Activated CD4-positive, alpha-beta memory T cell treated with anti-CD3 and anti-CD28 coated beads, Interleukin-2, amount 10 ng/mL, durations not matched to agents 7 days and 5 days (primary cell): ENCODE results near the gene WIPF1. TPM values are rescaled to one million over a fixed set of nuclear protein-coding genes. Genes with fewer than 3 reads are reported as not detected.

Experiments
- CTCF ChIA-PET: fragments of 350-600 bp; sonication (Branson Sonifier 250); formaldehyde crosslinking; loops from one replicate; lab custom pipeline; 2021; ENCODE audit warnings: antibody characterized with exemption, inconsistent platforms; lab: Charles Lee
- POLR2A ChIA-PET: fragments of 350-600 bp; sonication (Branson Sonifier 250); formaldehyde crosslinking; loops from one replicate; lab custom pipeline; 2021; ENCODE audit warnings: antibody characterized with exemption; lab: Charles Lee
- DNase-seq: peaks from one replicate; pipeline ENCODE4 v3.0.0-alpha.2; 2020
- H3K27ac Mint-ChIP-seq: one replicate; pipeline ENCODE4 v1.8.0; 2021; ENCODE audit warnings: mild to moderate bottlenecking, mixed read lengths
- H3K27me3 Mint-ChIP-seq: one replicate; pipeline ENCODE4 v1.8.0; 2021; ENCODE audit warnings: mixed read lengths
- H3K36me3 Mint-ChIP-seq: one replicate; pipeline ENCODE4 v1.8.0; 2021; ENCODE audit warnings: low read depth, mixed read lengths
- H3K4me1 Mint-ChIP-seq: one replicate; pipeline ENCODE4 v1.8.0; 2021; ENCODE audit warnings: mixed read lengths
- H3K4me3 Mint-ChIP-seq: one replicate; pipeline ENCODE4 v1.8.0; 2021; ENCODE audit warnings: mild to moderate bottlenecking, mixed read lengths
- H3K9me3 Mint-ChIP-seq: one replicate; pipeline ENCODE4 v1.8.0; 2021; ENCODE audit warnings: mixed read lengths
- total RNA-seq, 2 experiments: library from RNA; stranded (reverse); gene quantifications; one replicate each; pipeline ENCODE4 v1.2.3, GENCODE V29; 2021

Gene WIPF1
- total RNA-seq, 2 experiments from 2014 or later: 574 to 590 TPM

DNA sequence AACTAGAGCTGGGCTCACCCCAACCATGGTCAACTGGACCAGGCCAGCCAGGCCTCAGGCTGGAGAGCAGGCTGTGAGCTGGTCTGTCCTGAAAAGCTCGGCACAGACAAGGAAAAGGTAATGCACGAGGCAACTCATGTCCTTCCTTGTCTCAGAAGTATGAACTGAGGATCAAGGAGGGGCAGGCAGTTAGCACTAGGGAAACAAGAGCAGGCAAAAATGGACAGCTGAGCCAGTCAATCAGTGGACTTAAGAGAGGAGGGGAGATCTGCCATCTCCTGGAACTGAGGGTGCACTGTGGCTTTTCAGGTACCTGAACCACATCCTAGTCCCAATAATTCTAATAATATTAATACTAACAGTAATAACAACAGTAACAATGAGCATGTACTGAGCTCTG lies 20.6 kb upstream of the WIPF1 start:
- no peaks in the 10 kb centered on the region for H3K27me3 Mint-ChIP-seq
- peak overlapping the region; percentile 51 for H3K4me3 Mint-ChIP-seq
- peaks cover 78% of the 10 kb centered on the region for H3K4me1 Mint-ChIP-seq
- no peak for DNase-seq
- CTCF ChIA-PET: interaction anchor here (0.8 to 2.4 kb wide), 4 partner anchors 10 to 64 kb away, joined by 3 to 13 read pairs (median 4); no protein-coding TSS in a partner anchor
- peaks cover 75% of the 10 kb centered on the region for H3K36me3 Mint-ChIP-seq
- POLR2A ChIA-PET: interaction anchor here (0.8 to 17.1 kb wide), 10 partner anchors 9 to 550 kb away, joined by 3 to 444 read pairs (median 4); partner anchors contain the start of gene WIPF1
- H3K27ac Mint-ChIP-seq: peak overlapping the region; percentile 90
- no peaks in the 10 kb centered on the region for H3K9me3 Mint-ChIP-seq

DNA sequence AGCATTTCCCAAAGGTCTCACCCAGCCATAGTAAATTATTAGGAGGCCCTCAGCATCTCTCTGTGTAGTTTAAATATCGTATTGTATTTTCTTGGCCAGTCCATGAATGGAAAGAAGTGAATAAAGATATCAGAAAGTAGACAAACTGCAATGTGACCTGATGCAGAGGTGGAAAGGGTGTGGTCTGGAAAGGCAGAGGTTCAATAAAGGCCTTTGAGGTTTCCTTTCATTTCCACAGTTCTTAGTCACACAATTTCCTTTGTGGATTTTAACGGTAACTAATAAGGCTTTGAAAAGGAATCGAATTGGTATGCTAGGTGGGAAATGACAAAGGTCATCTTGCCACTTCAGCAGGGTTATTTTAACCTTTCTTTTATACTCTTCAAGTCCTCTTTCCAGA lies 20.1 kb upstream of the WIPF1 start:
- Mint-ChIP-seq H3K9me3 (no peaks in the 10 kb centered on the region), H3K27me3 (no peaks in the 10 kb centered on the region), H3K4me1 (peaks cover 81% of the 10 kb centered on the region), H3K4me3 (peak overlapping the region; percentile 51), H3K36me3 (peaks cover 76% of the 10 kb centered on the region), H3K27ac (peak overlapping the region; percentile 90)
- DNase-seq: no peak
- POLR2A ChIA-PET: interaction anchor here (0.8 to 17.1 kb wide), 10 partner anchors 9 to 551 kb away, joined by 3 to 444 read pairs (median 4); partner anchors contain the start of gene WIPF1
- CTCF ChIA-PET: interaction anchor here (1.1 to 2.4 kb wide), 4 partner anchors 8 to 64 kb away, joined by 3 to 13 read pairs (median 6); no protein-coding TSS in a partner anchor

- POLR2A ChIA-PET: interaction anchor here (1.1 to 17.1 kb wide), 5 partner anchors 9 to 127 kb away, joined by 3 to 444 read pairs (median 16); partner anchors contain the start of gene WIPF1
- no peaks in the 10 kb centered on the region for H3K27me3 Mint-ChIP-seq
Measured at GRCh38 chr2:174617120-174617519, 19.5 kb upstream of the WIPF1 start.

DNA sequence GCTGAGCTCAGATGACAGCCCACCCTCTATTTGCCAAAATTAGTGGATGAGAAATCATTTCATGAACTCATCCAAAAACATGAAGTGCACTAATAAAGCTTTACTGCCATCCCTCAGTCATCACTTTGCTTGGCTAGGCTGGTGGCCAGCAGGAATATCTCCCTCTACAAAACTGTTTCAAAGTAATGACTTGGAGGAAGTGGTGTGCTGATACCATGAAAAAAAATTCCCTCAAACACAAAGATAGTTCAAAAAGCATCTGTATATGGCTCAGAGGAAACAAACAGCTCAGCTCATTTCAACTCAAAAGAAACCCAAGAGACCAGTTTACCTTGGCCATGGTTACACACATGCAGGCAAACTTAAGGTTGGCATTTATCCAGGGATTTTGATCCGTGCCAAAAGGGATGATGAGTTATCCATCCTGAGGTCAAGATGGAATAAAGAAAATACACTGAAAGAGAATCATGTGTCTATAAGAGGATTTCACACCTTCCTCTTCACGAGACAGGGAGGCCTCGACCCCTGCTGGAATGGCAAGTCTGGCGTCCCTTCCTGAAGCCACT lies 18.4 kb upstream of the WIPF1 start:
- Mint-ChIP-seq H3K4me3 (peak overlapping the region; percentile 25), H3K9me3 (no peaks in the 10 kb centered on the region), H3K36me3 (peaks cover 83% of the 10 kb centered on the region), H3K4me1 (peaks cover 90% of the 10 kb centered on the region), H3K27me3 (no peaks in the 10 kb centered on the region), H3K27ac (peak overlapping the region; percentile 90)
- ChIA-PET CTCF (interaction anchor here (0.6 to 2.2 kb wide), 18 partner anchors 10 to 126 kb away, joined by 3 to 10 read pairs (median 3); no protein-coding TSS in a partner anchor), POLR2A (interaction anchor here (1.2 to 17.1 kb wide), 7 partner anchors 8 to 553 kb away, joined by 3 to 444 read pairs (median 6); partner anchors contain the start of genes SCRN3 and WIPF1)
- DNase-seq: no peak

More at GRCh38 chr2:174617120-174617519, 19.5 kb upstream of the WIPF1 start:
- Mint-ChIP-seq H3K36me3 (peaks cover 76% of the 10 kb centered on the region), H3K4me3 (peak overlapping the region; percentile 51), H3K9me3 (no peaks in the 10 kb centered on the region), H3K4me1 (peaks cover 83% of the 10 kb centered on the region), H3K27ac (peak overlapping the region; percentile 90)
- no peak for DNase-seq
- CTCF ChIA-PET: interaction anchor here (1.1 to 2.4 kb wide), 4 partner anchors 9 to 19 kb away, joined by 3 to 13 read pairs (median 6); no protein-coding TSS in a partner anchor

DNA sequence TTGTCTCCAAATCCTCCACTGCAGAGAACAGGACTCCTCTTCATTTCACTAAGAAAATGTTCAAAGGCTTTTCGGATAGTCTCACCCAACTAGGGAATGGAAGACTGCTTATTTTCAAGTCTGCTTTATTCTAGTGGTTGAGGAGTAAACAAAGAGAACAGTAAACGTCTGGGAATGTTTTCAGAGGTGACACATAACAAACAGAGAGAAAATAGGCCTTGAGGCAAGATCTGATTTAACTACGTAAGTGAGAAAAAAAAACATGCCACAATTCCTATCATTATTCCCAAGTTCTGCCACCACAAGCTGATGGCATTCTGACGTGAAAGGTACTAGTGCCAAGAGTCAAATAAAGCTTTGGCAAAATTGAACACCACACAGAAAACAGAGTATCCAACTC lies 16.7 kb upstream of the WIPF1 start:
- Mint-ChIP-seq H3K27me3 (no peaks in the 10 kb centered on the region), H3K4me3 (no peak overlapping the region), H3K9me3 (no peaks in the 10 kb centered on the region), H3K27ac (no peak overlapping the region), H3K4me1 (peaks cover 92% of the 10 kb centered on the region), H3K36me3 (peaks cover 84% of the 10 kb centered on the region)
- CTCF ChIA-PET: interaction anchor here (1.6 to 2.3 kb wide), 4 partner anchors 10 to 17 kb away, joined by 4 to 13 read pairs (median 6); partner anchors contain the start of gene WIPF1
- POLR2A ChIA-PET: interaction anchor here (0.9 to 17.1 kb wide), 3 partner anchors 16 to 68 kb away, joined by 4 to 444 read pairs (median 364); partner anchors contain the start of gene WIPF1
- DNase-seq: no peak

DNA sequence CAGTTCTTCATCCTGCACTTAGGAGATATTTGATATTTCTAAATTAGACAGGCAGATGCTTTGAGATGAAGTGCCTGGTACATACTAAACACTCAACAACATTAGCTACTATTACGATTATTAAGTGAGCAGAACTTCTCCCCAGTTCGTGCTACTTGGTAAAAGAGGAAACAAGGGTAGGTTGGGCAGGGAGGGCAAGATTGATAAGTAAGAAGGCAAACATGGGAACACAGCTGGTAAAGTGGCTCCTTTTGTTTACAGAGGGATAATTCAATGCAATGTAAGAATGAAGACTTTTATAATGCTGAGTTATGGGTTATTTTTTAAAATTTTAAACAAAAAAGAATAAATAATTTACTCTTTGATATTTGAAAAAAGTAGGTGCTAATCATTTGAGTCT lies 15.9 kb upstream of the WIPF1 start:
- Mint-ChIP-seq H3K27me3 (no peaks in the 10 kb centered on the region), H3K4me1 (peaks cover 93% of the 10 kb centered on the region), H3K4me3 (no peak overlapping the region), H3K36me3 (peaks cover 81% of the 10 kb centered on the region), H3K27ac (peak overlapping the region; percentile 6), H3K9me3 (no peaks in the 10 kb centered on the region)
- CTCF ChIA-PET: interaction anchor here (1.9 to 2.3 kb wide), 2 partner anchors 11 to 16 kb away, joined by 5 to 13 read pairs; partner anchors contain the start of gene WIPF1
- DNase-seq: no peak
- POLR2A ChIA-PET: interaction anchor here (0.9 to 17.1 kb wide), 3 partner anchors 16 to 69 kb away, joined by 4 to 444 read pairs (median 364); partner anchors contain the start of gene WIPF1

DNA sequence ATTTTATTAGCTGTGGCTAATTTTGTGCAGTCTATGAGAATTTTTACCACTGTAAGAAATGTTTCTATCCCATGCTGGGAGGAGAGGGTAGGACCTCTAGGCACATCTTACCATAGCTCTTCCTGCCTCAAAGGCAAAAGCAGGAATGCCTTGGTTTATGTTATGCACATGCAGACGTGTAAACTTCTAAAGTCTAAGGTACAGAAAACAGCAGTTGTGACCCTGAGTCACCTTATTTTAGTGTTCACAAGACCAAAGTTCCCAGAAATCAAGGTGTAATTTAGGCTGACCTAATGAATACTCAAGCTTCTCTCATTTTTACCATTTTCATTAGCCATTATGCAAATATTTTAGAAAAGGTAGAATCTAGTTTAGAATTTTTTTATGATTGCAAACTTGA lies 15.4 kb upstream of the WIPF1 start:
- no peaks in the 10 kb centered on the region for H3K27me3 Mint-ChIP-seq
- CTCF ChIA-PET: interaction anchor here (1.2 to 2.3 kb wide), 3 partner anchors 10 to 18 kb away, joined by 3 to 13 read pairs (median 5); partner anchors contain the start of gene WIPF1
- H3K9me3 Mint-ChIP-seq: no peaks in the 10 kb centered on the region
- no peak overlapping the region for H3K27ac Mint-ChIP-seq
- POLR2A ChIA-PET: interaction anchor here (1.0 to 17.1 kb wide), 3 partner anchors 16 to 69 kb away, joined by 3 to 444 read pairs (median 364); partner anchors contain the start of gene WIPF1
- DNase-seq: no peak
- peaks cover 94% of the 10 kb centered on the region for H3K4me1 Mint-ChIP-seq
- no peak overlapping the region for H3K4me3 Mint-ChIP-seq
- peaks cover 78% of the 10 kb centered on the region for H3K36me3 Mint-ChIP-seq

DNA sequence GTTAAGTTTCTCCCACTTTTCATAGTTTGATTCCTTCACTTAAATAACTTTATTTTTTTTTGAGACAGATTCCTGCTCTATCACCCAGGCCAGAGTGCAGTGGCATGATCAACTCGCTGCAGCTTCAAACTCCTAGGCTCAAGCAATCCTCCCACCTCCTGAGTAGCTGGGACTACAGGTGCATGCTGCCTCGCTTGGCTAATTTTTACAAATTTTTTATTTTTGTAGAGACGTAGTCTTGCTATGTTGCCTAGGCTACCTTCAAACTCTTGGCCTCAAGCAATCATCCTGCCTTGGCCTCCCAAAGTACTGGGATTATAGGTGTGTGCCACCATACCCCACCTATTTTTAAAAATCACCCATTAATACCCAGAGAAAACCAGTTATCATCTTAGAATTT lies 14.2 kb upstream of the WIPF1 start:
- ChIA-PET POLR2A (interaction anchor here (16.8 to 17.1 kb wide), 2 partner anchors 15 to 18 kb away, joined by 364 to 444 read pairs; partner anchors contain the start of gene WIPF1), CTCF (interaction anchor here (2.3 to 5.2 kb wide), 2 partner anchors 9 to 22 kb away, joined by 13 to 22 read pairs; no protein-coding TSS in a partner anchor)
- H3K4me3 Mint-ChIP-seq: no peak overlapping the region
- H3K9me3 Mint-ChIP-seq: no peaks in the 10 kb centered on the region
- no peaks in the 10 kb centered on the region for H3K27me3 Mint-ChIP-seq
- DNase-seq: no peak
- peaks cover 74% of the 10 kb centered on the region for H3K36me3 Mint-ChIP-seq
- H3K4me1 Mint-ChIP-seq: peaks cover 92% of the 10 kb centered on the region
- H3K27ac Mint-ChIP-seq: peak overlapping the region; percentile 93

GRCh38 chr2:174611006-174611405 lies 13.4 kb upstream of the WIPF1 start:
- no peaks in the 10 kb centered on the region for H3K27me3 Mint-ChIP-seq
- ChIA-PET CTCF (interaction anchor here (0.9 to 15.3 kb wide), 4 partner anchors 17 to 138 kb away, joined by 3 to 162 read pairs (median 14); no protein-coding TSS in a partner anchor), POLR2A (interaction anchor here (3.3 to 17.1 kb wide), 3 partner anchors 14 to 71 kb away, joined by 22 to 444 read pairs (median 364); partner anchors contain the start of gene WIPF1)
- peak overlapping the region; percentile 93 for H3K27ac Mint-ChIP-seq
- peaks cover 93% of the 10 kb centered on the region for H3K4me1 Mint-ChIP-seq
- no peak for DNase-seq
- H3K36me3 Mint-ChIP-seq: peaks cover 76% of the 10 kb centered on the region
- H3K9me3 Mint-ChIP-seq: no peaks in the 10 kb centered on the region
- H3K4me3 Mint-ChIP-seq: peak overlapping the region; percentile 46

GRCh38 chr2:174610243-174610995 lies 12.8 kb upstream of the WIPF1 start:
- no peak for DNase-seq
- CTCF ChIA-PET: interaction anchor here (0.9 to 15.3 kb wide), 4 partner anchors 16 to 138 kb away, joined by 3 to 162 read pairs (median 14); no protein-coding TSS in a partner anchor
- Mint-ChIP-seq H3K9me3 (no peaks in the 10 kb centered on the region), H3K4me1 (peaks cover 93% of the 10 kb centered on the region), H3K36me3 (peaks cover 76% of the 10 kb centered on the region), H3K27ac (peak overlapping the region; percentile 93), H3K4me3 (peak overlapping the region; percentile 46), H3K27me3 (no peaks in the 10 kb centered on the region)
- POLR2A ChIA-PET: interaction anchor here (0.9 to 17.1 kb wide), 5 partner anchors 8 to 71 kb away, joined by 3 to 444 read pairs (median 22); partner anchors contain the start of gene WIPF1

DNA sequence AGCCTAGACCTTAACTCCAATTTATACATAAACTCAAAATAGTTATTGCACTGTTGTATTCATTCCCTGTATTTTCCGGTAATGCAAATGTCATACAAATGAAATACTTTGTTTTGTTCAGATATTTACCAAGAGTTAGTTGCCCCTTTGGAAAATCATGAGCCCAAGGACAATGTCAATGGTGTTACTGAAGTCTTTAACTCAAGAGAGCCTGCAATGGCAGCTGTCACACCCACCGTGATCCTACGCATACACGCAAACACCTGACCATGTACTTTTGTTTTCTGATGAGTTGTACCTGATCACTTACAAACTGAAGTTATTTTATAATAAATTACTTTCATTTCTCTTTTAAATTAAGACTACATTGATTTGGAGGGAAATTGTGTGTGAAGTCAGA lies 11.7 kb upstream of the WIPF1 start:
- DNase-seq: no peak
- Mint-ChIP-seq H3K27ac (peak overlapping the region; percentile 93), H3K27me3 (no peaks in the 10 kb centered on the region), H3K4me3 (no peak overlapping the region), H3K36me3 (peaks cover 73% of the 10 kb centered on the region), H3K4me1 (peaks cover 93% of the 10 kb centered on the region), H3K9me3 (no peaks in the 10 kb centered on the region)
- POLR2A ChIA-PET: interaction anchor here (1.1 to 17.1 kb wide), 5 partner anchors 9 to 72 kb away, joined by 3 to 444 read pairs (median 22); partner anchors contain the start of gene WIPF1
- CTCF ChIA-PET: interaction anchor here (5.2 to 15.3 kb wide), 2 partner anchors 25 to 77 kb away, joined by 22 to 162 read pairs; no protein-coding TSS in a partner anchor
